HEK293T (cell line): ENCODE data around the gene KDELR3.
A peak's percentile ranks its signal among the peaks of the same experiment; 100 is the strongest.

Source experiments
- CTCF ChIA-PET: fragments of 350-600 bp; formaldehyde crosslinking; extraction: SDS; loops from one replicate; lab custom pipeline; 2021; ENCODE audit warnings: antibody characterized with exemption, inconsistent platforms; lab: Yijun Ruan, JAX
- POLR2A ChIA-PET: fragments of 350-600 bp; formaldehyde crosslinking; extraction: SDS; loops from one replicate; lab custom pipeline; 2020; ENCODE audit warnings: antibody characterized with exemption, inconsistent platforms; lab: Yijun Ruan, JAX
- DNase-seq: peaks from one replicate; pipeline ENCODE4 v3.0.0; 2012; ENCODE audit warnings: mixed read lengths; ENCODE audit errors: extremely low spot score
- ARNT ChIP-seq: fragments of 450-650 bp; IDR thresholded peaks from 2 replicates; pipeline ENCODE4 v1.6.1; 2017; ENCODE audit warnings: mild to moderate bottlenecking
- BHLHE40 ChIP-seq: fragments of 450-650 bp; IDR thresholded peaks from 2 replicates; pipeline ENCODE4 v1.6.1; 2016; ENCODE audit warnings: mild to moderate bottlenecking, moderate library complexity, borderline replicate concordance
- CTBP1 ChIP-seq: fragments of 450-650 bp; IDR thresholded peaks from 2 replicates; pipeline ENCODE4 v1.6.1; 2016; ENCODE audit warnings: borderline replicate concordance
- ELF4 ChIP-seq: fragments of 450-650 bp; IDR thresholded peaks from 2 replicates; pipeline ENCODE4 v1.6.1; 2017; ENCODE audit warnings: antibody characterized with exemption
- FOXA1 ChIP-seq: fragments of 450-650 bp; IDR thresholded peaks from 2 replicates; pipeline ENCODE4 v1.6.1; 2016; ENCODE audit warnings: mild to moderate bottlenecking
- FOXK2 ChIP-seq: fragments of 450-650 bp; IDR thresholded peaks from 2 replicates; pipeline ENCODE4 v1.6.1; 2016; ENCODE audit warnings: mild to moderate bottlenecking
- FOXM1 ChIP-seq: fragments of 450-650 bp; IDR thresholded peaks from 2 replicates; pipeline ENCODE4 v1.6.1; 2017; ENCODE audit warnings: mild to moderate bottlenecking, borderline replicate concordance
- HDGF ChIP-seq: fragments of 450-650 bp; IDR thresholded peaks from 2 replicates; pipeline ENCODE4 v1.6.1; 2017; ENCODE audit warnings: antibody characterized with exemption, borderline replicate concordance
- L3MBTL2 ChIP-seq: fragments of 450-650 bp; conservative IDR thresholded peaks from 2 replicates; pipeline ENCODE4 v1.6.1; 2016; ENCODE audit warnings: mild to moderate bottlenecking
- LEF1 ChIP-seq: fragments of 450-650 bp; IDR thresholded peaks from 2 replicates; pipeline ENCODE4 v1.6.1; 2017; ENCODE audit warnings: mild to moderate bottlenecking, borderline replicate concordance
- NFRKB ChIP-seq: fragments of 450-650 bp; IDR thresholded peaks from 2 replicates; pipeline ENCODE4 v1.6.1; 2016; ENCODE audit warnings: mild to moderate bottlenecking, moderate library complexity
- SP1 ChIP-seq: fragments of 450-650 bp; IDR thresholded peaks from 2 replicates; pipeline ENCODE4 v1.6.1; 2017
- SUZ12 ChIP-seq: fragments of 450-650 bp; IDR thresholded peaks from 2 replicates; pipeline ENCODE4 v1.6.1; 2016; ENCODE audit warnings: mild to moderate bottlenecking
- TARDBP ChIP-seq: fragments of 450-650 bp; IDR thresholded peaks from 2 replicates; pipeline ENCODE4 v1.6.1; 2016
- ZNF384 ChIP-seq: fragments of 450-650 bp; IDR thresholded peaks from 2 replicates; pipeline ENCODE4 v1.6.1; 2016
- TF ChIP-seq, protein P1 (sequence below): fragments of 450-650 bp; IDR thresholded peaks from 2 replicates; pipeline ENCODE4 v1.6.1; 2016

Gene KDELR3

DNA sequence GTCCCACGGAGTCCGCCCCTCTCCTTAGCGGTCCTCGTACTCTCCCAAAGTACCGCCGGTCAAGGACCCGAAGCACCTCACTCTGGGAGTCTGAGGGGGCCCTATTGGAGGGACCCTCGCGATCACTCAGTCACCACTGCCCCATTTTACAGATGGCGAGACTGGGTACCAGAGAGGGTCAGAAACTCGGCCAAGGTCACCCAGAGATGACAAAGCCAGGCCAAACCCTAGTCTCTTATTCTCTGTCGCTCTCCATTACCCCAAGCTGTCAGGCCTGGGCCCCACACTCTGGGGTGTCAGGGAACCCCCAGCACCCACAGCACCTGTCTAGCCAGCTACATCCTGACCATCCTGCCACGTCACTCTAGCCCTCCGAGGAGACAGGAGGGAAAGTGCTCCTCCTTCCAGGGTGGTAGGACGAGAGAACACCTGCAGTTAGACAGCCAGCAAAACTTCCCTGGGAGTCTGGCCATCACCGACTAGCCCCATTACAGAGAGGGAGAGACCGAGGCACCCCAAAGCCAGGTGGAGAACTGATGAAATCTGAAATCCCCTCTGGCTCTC, 11.5 kb upstream of the KDELR3 start:
- POLR2A ChIA-PET: interaction anchor here (1.0 to 1.1 kb wide), 2 partner anchors 14 to 34 kb away, joined by 3 to 4 read pairs; no protein-coding TSS in a partner anchor
- no peak for DNase-seq
- CTCF ChIA-PET: no interaction called here
- no peak for TF ChIP-seq SUZ12
- TF ChIP-seq HDGF: no peak
- no peak for TF ChIP-seq FOXA1
- TF ChIP-seq ELF4: no peak

DNA sequence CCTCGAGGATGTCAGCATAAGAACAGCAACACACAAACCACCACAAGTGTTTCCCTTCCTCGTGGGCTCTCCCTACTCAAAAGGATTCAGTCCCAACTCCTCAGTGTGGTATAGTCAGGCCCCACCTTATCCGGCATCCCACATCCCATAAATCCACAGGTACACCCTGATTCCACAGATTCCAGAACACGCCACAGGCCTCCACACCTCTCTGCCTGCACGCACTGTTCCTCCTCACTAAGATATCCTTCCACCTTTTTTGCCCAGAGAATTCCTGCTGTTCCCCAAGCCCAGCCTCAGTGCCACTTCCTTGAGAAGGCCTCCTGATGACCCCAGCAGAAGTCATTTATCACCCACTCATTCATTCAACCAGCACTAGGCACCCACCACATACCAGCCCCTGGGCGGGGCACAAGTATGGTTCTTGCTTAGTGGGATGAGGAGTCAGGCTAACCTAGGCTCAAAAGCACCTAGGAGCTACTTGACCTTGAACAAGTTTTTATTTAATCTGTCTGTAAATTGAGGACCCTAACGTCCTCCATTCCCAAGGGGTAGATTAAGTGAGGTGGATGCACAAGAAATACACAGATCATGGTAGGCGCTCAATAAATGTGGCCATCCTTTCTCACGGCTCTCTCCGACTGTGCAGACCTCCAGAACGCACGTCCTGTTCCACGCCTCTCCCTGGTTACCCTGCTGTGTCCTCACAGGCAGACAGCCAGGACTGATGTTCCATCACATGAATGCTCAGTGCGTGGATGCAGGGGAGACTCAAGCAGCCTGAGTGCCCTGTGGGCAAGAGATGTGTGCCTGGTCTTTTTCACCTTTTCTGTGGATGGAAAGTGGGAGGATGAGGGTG, 10.8 kb upstream of the KDELR3 start:
- no peak for DNase-seq
- ChIA-PET POLR2A (interaction anchor here (1.0 to 1.1 kb wide), 2 partner anchors 11 to 33 kb away, joined by 3 to 5 read pairs; no protein-coding TSS in a partner anchor), CTCF (no interaction called here)
- TF ChIP-seq HDGF: no peak

GRCh38 chr22:38460426-38460840, 7.5 kb upstream of the KDELR3 start:
- POLR2A ChIA-PET: interaction anchor here (1.0 kb wide), 1 partner anchor 9 kb away, joined by 3 read pairs; no protein-coding TSS in a partner anchor
- CTCF ChIA-PET: interaction anchor here (0.7 to 0.9 kb wide), 2 partner anchors 26 to 179 kb away, joined by 3 read pairs; no protein-coding TSS in a partner anchor
- TF ChIP-seq ZNF384 (no peak), FOXK2 (no peak)
- DNase-seq: no peak

GRCh38 chr22:38461057-38461413, 6.9 kb upstream of the KDELR3 start:
- no peak for DNase-seq
- CTCF ChIA-PET: interaction anchor here (0.7 to 0.9 kb wide), 2 partner anchors 26 to 180 kb away, joined by 3 read pairs; no protein-coding TSS in a partner anchor
- POLR2A ChIA-PET: interaction anchor here (0.5 to 2.0 kb wide), 4 partner anchors 14 to 145 kb away, joined by 3 to 6 read pairs (median 3); no protein-coding TSS in a partner anchor

GRCh38 chr22:38461414-38462081, 6.3 kb upstream of the KDELR3 start:
- ChIA-PET CTCF (interaction anchor here (0.7 to 2.0 kb wide), 3 partner anchors 10 to 27 kb away, joined by 3 to 8 read pairs (median 4); no protein-coding TSS in a partner anchor), POLR2A (interaction anchor here (0.5 to 2.1 kb wide), 7 partner anchors 10 to 146 kb away, joined by 3 to 7 read pairs (median 4); no protein-coding TSS in a partner anchor)
- TF ChIP-seq, protein P1, sequence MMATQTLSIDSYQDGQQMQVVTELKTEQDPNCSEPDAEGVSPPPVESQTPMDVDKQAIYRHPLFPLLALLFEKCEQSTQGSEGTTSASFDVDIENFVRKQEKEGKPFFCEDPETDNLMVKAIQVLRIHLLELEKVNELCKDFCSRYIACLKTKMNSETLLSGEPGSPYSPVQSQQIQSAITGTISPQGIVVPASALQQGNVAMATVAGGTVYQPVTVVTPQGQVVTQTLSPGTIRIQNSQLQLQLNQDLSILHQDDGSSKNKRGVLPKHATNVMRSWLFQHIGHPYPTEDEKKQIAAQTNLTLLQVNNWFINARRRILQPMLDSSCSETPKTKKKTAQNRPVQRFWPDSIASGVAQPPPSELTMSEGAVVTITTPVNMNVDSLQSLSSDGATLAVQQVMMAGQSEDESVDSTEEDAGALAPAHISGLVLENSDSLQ: peak; percentile 76
- TF ChIP-seq LEF1 (no peak), L3MBTL2 (peak; percentile 87), ZNF384 (no peak), CTBP1 (peak; percentile 78; the same call in 1 of the 2 replicates), FOXM1 (peak; percentile 42; the same call in 1 of the 2 replicates), ARNT (no peak), FOXA1 (no peak), HDGF (0 out of 2 replicates have a peak, but pooled peaks have one; percentile 68), BHLHE40 (no peak), SUZ12 (no peak)
- peak; percentile 99 for DNase-seq

More at GRCh38 chr22:38461057-38461413, 6.9 kb upstream of the KDELR3 start:
- TF ChIP-seq LEF1 (0 out of 2 replicates have a peak, but pooled peaks have one; percentile 49), FOXM1 (no peak)

GRCh38 chr22:38462960-38463784, 4.7 kb upstream of the KDELR3 start:
- TF ChIP-seq FOXM1: peak; percentile 92
- TF ChIP-seq FOXK2: no peak
- no peak for TF ChIP-seq NFRKB
- no peak for TF ChIP-seq BHLHE40
- TF ChIP-seq CTBP1: no peak
- no peak for TF ChIP-seq LEF1
- no peak for TF ChIP-seq ZNF384
- TF ChIP-seq HDGF: no peak
- no peak for TF ChIP-seq SP1
- TF ChIP-seq FOXA1: no peak
- TF ChIP-seq, protein P1: peak; percentile 98
- TF ChIP-seq L3MBTL2: 0 out of 2 replicates have a peak, but pooled peaks have one; percentile 17
- TF ChIP-seq SUZ12: no peak
- TF ChIP-seq ELF4: no peak
- TF ChIP-seq TARDBP: no peak
- peak; percentile 28; the same call in 1 of the 2 replicates for TF ChIP-seq ARNT
- peak; percentile 84 for DNase-seq
- CTCF ChIA-PET: interaction anchor here (1.2 to 2.0 kb wide), 3 partner anchors 16 to 45 kb away, joined by 3 to 8 read pairs (median 3); no protein-coding TSS in a partner anchor
- POLR2A ChIA-PET: interaction anchor here (0.7 to 2.1 kb wide), 15 partner anchors 10 to 262 kb away, joined by 3 to 10 read pairs (median 4); partner anchors contain the start of genes DMC1, MAFF and TOMM22
